Breast epithelium (tissue), 3 donors: Measurements from ENCODE around the gene ECHS1.

Source experiments
- CTCF ChIP-seq, 3 donors: fragments of 450-650 bp; IDR thresholded peaks; one replicate each; pipeline ENCODE4 v1.5.1; 2016 to 2017; ENCODE audit warnings: antibody characterized with exemption in 3 of 3, mild to moderate bottlenecking in 3 of 3, moderate library complexity in 3 of 3
- POLR2A ChIP-seq: fragments of 450-650 bp; IDR thresholded peaks from one replicate; pipeline ENCODE4 v1.6.1; 2016; ENCODE audit warnings: antibody characterized with exemption, mild to moderate bottlenecking, moderate library complexity

- no peak for TF ChIP-seq CTCF (IDR thresholded peaks at IDR 0.05)
- TF ChIP-seq POLR2A = no peak
These were observed 47.4 kb upstream of the ECHS1 start for GRCh38 chr10:133420579-133420978.
